ENCODE data around the gene RGS6.

Gene RGS6

DNA sequence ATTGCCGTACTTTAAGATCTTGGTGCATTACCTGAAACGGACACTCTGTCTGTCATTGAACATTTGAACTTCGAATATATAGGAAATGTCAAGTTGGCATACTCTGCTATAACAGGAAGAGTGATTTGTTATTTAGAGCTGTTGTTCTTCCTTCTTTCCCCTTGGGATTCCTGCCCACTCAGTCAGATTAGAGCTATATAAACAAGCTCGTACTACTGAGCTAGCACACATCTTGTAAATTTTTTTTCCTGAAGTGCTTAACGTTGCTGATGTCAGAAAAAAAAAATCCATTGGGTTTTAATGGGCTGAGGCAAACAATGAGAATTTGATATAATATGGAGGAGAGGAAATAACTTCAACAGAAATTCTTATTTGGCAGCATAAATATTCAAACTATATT, 26.8 kb downstream of the RGS6 start:
- Histone ChIP-seq H3K27me3 (replicated peaks; ENCODE audit: control insufficient read depth, insufficient read depth, low read length) (no peaks in the 10 kb centered on the region), H3K36me3 (ENCODE audit: control insufficient read depth, insufficient read depth, low read length) (no peaks in the 10 kb centered on the region), H3K4me3 (replicated peaks; ENCODE audit: low read depth, low read length) (no peak overlapping the region)
- TF ChIP-seq, protein P1, sequence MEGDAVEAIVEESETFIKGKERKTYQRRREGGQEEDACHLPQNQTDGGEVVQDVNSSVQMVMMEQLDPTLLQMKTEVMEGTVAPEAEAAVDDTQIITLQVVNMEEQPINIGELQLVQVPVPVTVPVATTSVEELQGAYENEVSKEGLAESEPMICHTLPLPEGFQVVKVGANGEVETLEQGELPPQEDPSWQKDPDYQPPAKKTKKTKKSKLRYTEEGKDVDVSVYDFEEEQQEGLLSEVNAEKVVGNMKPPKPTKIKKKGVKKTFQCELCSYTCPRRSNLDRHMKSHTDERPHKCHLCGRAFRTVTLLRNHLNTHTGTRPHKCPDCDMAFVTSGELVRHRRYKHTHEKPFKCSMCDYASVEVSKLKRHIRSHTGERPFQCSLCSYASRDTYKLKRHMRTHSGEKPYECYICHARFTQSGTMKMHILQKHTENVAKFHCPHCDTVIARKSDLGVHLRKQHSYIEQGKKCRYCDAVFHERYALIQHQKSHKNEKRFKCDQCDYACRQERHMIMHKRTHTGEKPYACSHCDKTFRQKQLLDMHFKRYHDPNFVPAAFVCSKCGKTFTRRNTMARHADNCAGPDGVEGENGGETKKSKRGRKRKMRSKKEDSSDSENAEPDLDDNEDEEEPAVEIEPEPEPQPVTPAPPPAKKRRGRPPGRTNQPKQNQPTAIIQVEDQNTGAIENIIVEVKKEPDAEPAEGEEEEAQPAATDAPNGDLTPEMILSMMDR (IDR thresholded peaks at IDR 0.05; ENCODE audit: insufficient read depth, low read length, poor library complexity, severe bottlenecking): no peak
- DNase-seq (ENCODE audit: extremely low read depth, insufficient read length): no peak

DNA sequence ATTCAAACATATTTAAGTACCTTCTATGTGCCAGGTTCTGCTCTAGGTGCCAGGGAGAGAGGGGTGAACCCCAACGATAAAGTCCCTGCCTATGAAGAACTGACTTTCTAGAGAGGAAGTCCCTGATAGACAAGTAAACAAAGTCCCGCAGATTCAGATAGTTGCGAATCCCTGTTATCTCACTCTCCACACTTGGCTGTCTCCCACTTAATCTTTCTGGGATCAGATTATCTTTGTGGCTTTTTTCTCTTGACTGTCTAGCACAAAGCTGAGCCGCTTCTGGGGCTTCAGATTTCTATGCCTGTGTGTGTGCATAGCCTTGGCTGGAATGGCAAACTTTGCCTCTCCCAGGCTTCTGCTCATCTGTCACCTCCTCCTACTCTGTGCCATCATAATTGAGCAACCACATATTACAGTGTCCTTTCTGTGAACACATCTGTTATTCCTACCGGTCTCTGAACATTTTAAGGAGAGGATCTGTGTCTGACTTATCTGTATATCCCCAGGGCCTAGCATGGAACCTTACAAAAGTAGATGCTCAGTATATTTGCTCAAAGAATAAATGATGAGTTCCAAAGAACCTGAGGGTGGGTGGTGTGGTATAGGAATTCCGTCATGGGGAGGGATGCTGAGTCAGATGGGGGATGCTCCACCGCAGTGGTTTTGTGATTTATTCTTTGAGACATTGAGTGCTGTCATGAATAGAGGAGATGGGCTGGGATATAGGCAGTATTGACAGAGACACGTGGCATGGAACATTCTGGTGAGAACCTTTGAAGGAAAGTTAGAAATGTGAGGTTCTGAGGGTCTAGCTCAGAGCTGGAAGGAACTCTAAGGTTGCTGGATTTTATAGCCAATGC, 28.5 kb downstream of the RGS6 start:
- TF ChIP-seq, protein P1 (IDR thresholded peaks at IDR 0.05; ENCODE audit: insufficient read depth, low read length, poor library complexity, severe bottlenecking): no peak
- no peak for DNase-seq (ENCODE audit: extremely low read depth, insufficient read length)
- Histone ChIP-seq H3K27me3 (replicated peaks; ENCODE audit: control insufficient read depth, insufficient read depth, low read length) (no peaks in the 10 kb centered on the region), H3K4me3 (replicated peaks; ENCODE audit: low read depth, low read length) (no peak overlapping the region), H3K36me3 (ENCODE audit: control insufficient read depth, insufficient read depth, low read length) (no peaks in the 10 kb centered on the region)

DNA sequence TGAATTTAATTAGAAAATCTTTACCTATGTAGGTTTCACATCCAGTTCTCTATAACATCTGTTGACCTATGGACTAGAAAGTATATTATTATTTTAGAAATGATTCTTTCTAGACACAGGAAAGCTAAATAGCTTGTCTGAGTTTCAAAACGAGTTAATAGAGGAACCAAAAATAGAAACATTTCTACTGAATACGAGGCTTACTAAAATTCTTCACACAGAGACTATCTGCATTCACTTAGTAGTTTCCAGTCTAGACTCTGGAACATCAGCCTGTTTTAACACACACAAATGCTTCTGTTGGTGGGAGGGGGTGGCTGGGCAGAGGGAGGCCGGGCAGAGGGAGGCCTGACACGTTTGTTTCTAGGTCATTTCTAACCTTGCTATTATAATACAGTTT, 29.7 kb downstream of the RGS6 start:
- H3K27me3 ChIP-seq (replicated peaks; ENCODE audit: control insufficient read depth, insufficient read depth, low read length): no peaks in the 10 kb centered on the region
- TF ChIP-seq, protein P1 (IDR thresholded peaks at IDR 0.05; ENCODE audit: insufficient read depth, low read length, poor library complexity, severe bottlenecking): no peak
- no peaks in the 10 kb centered on the region for H3K36me3 ChIP-seq (ENCODE audit: control insufficient read depth, insufficient read depth, low read length)
- DNase-seq (ENCODE audit: extremely low read depth, insufficient read length): peak; percentile 34
- H3K4me3 ChIP-seq (replicated peaks; ENCODE audit: low read depth, low read length): no peak overlapping the region; the same call in 1 of the 2 replicates

DNA sequence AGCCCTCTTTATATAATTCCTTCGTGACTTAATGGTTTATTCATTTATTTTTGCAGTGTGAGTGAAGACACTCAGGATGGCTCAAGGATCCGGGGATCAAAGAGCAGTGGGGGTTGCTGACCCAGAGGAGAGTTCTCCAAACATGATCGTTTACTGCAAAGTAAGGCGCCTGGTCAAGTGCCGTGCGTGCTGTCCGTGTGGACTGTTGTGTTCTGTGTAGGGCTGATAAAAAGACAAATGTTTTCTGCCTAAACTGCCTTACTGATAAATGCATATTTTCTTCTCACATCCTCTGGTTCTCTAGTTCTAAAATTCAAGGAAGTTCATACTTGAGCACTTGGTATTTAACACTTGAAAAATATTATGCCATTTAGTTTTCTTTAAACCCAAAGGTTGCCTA, 32.5 kb downstream of the RGS6 start:
- Histone ChIP-seq H3K27me3 (replicated peaks; ENCODE audit: control insufficient read depth, insufficient read depth, low read length) (no peaks in the 10 kb centered on the region), H3K4me3 (replicated peaks; ENCODE audit: low read depth, low read length) (no peak overlapping the region), H3K36me3 (ENCODE audit: control insufficient read depth, insufficient read depth, low read length) (no peaks in the 10 kb centered on the region)
- no peak for DNase-seq (ENCODE audit: extremely low read depth, insufficient read length)
- TF ChIP-seq, protein P1 (IDR thresholded peaks at IDR 0.05; ENCODE audit: insufficient read depth, low read length, poor library complexity, severe bottlenecking): no peak

DNA sequence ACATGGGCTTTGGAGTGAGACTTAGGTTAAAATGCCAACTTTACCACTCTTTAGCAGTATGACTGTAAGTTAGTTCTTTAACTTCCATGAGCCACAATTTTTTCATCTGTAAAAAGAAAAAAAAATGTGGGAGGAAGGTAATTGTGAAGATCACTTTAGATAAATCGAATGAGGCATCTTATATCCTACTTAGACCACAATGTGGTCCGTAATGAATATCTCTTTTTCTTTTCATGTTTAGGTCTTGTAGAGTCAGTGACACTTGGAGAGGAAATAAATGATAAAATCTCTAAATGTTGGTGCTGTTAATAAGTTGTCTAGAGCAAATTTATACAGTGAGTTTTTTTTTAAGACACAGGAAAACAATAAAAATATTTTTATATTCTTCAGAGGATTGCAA, 34.3 kb downstream of the RGS6 start:
- H3K4me3 ChIP-seq (replicated peaks; ENCODE audit: low read depth, low read length): no peak overlapping the region

More for the DNA sequence above, 34.3 kb downstream of the RGS6 start:
- TF ChIP-seq, protein P1 (IDR thresholded peaks at IDR 0.05; ENCODE audit: insufficient read depth, low read length, poor library complexity, severe bottlenecking): no peak
- H3K36me3 ChIP-seq (ENCODE audit: control insufficient read depth, insufficient read depth, low read length): no peaks in the 10 kb centered on the region
- DNase-seq (ENCODE audit: extremely low read depth, insufficient read length): no peak
- no peaks in the 10 kb centered on the region for H3K27me3 ChIP-seq (replicated peaks; ENCODE audit: control insufficient read depth, insufficient read depth, low read length)
